SJSA1 (cell line): ENCODE results near the gene AP4B1. TPM values are rescaled to one million over a fixed set of nuclear protein-coding genes. Genes with fewer than 3 reads are reported as not detected.
A peak's percentile ranks its signal among the peaks of the same experiment; 100 is the strongest.
"Not testable (repeated sequence)": the region's sequence is repeated elsewhere in the genome, so short reads cannot be mapped to it uniquely, and the experiment has no call there.

Experiments
- DNase-seq, 2 experiments: peaks; one replicate each; pipeline ENCODE4 v3.0.0-alpha.2; 2015 to 2020; ENCODE audit warnings: low spot score in 2 of 2, low read depth in 1 of 2
- H3K27ac ChIP-seq: fragments of 250-450 bp; sonication (Bioruptor Pico); 2 replicates; pipeline ENCODE4 v1.5.1; 2020; ENCODE audit warnings: mild to moderate bottlenecking, moderate library complexity
- H3K27me3 ChIP-seq: fragments of 250-450 bp; sonication (Bioruptor Pico); replicated peaks from 2 replicates; pipeline ENCODE4 v1.5.1; 2020; ENCODE audit warnings: mild to moderate bottlenecking, moderate library complexity
- H3K36me3 ChIP-seq: fragments of 250-450 bp; sonication (Bioruptor Pico); 2 replicates; pipeline ENCODE4 v1.5.1; 2020; ENCODE audit warnings: mild to moderate bottlenecking
- H3K4me1 ChIP-seq: fragments of 250-450 bp; sonication (Bioruptor Pico); replicated peaks from 2 replicates; pipeline ENCODE4 v1.6.1; 2021; ENCODE audit warnings: mild to moderate bottlenecking
- H3K4me3 ChIP-seq: fragments of 250-450 bp; sonication (Bioruptor Pico); 2 replicates; pipeline ENCODE4 v1.5.1; 2020; ENCODE audit warnings: mild to moderate bottlenecking
- H3K9me3 ChIP-seq: fragments of 250-450 bp; sonication (Bioruptor Pico); replicated peaks from 2 replicates; pipeline ENCODE4 v1.5.1; 2020; ENCODE audit warnings: mild to moderate bottlenecking
- total RNA-seq: library from RNA; depleted of rRNA; stranded (reverse); fragments of >200 nt; shearing (Covaris generic); gene quantifications from 2 replicates; pipeline ENCODE4 v1.2.3, GENCODE V29; 2014; rRNA removed

The AP4B1 gene
- total RNA-seq = 17.3 and 23.4 TPM in 2 replicates

- H3K27me3 ChIP-seq = no peaks in the 10 kb centered on the region
- peak within 1 kb of the TSS; percentile 61 for H3K4me3 ChIP-seq
- peaks cover 57% of the 10 kb centered on the region for H3K36me3 ChIP-seq
- peak; percentile 100 for DNase-seq
- H3K27ac ChIP-seq = peak within 1 kb of the TSS; percentile 62
- peaks cover 15% of the 10 kb centered on the region for H3K4me1 ChIP-seq
- no peaks in the 10 kb centered on the region for H3K9me3 ChIP-seq
Measured at GRCh38 chr1:113904674-113905434, at the start of gene AP4B1, which contains the start of gene DCLRE1B. TSS of gene AP4B1 (minus strand) at chr1:113904799. CDS start at chr1:113904717, 82 bp downstream. TSS of gene DCLRE1B (plus strand) at chr1:113905326. CDS start at chr1:113905587, 261 bp downstream.

DNA sequence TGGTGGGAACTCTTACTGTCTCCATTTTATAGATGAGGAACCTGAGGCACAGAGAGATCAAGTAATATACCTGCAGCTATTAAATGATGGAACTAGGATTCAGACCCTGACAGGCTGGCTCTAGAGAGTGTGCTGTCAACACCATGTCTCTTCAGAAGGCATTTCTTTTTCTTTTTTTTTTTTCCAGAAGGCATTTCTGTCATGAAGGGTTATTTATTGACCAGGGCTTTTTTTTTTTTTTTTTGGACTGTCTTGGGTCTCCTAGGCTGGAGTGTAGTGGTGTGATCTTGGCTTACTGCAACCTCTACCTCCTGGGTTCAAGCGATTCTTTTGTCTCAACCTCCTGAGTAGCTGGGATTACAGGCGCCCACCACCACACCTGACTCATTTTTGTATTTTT is 47.1 kb upstream of the AP4B1 start:
- Histone ChIP-seq H3K36me3 (peaks cover 32% of the 10 kb centered on the region), H3K4me1 (peaks cover 22% of the 10 kb centered on the region), H3K27me3 (no peaks in the 10 kb centered on the region), H3K9me3 (no peaks in the 10 kb centered on the region), H3K4me3 (no peak overlapping the region), H3K27ac (no peak overlapping the region)
- no peak for DNase-seq

- Histone ChIP-seq H3K9me3 (no peaks in the 10 kb centered on the region), H3K27ac (no peak overlapping the region), H3K4me1 (peaks cover 24% of the 10 kb centered on the region), H3K36me3 (peaks cover 26% of the 10 kb centered on the region), H3K4me3 (no peak overlapping the region), H3K27me3 (no peaks in the 10 kb centered on the region)
- no peak for DNase-seq
Measured at GRCh38 chr1:113950908-113951307, 46.3 kb upstream of the AP4B1 start.

DNA sequence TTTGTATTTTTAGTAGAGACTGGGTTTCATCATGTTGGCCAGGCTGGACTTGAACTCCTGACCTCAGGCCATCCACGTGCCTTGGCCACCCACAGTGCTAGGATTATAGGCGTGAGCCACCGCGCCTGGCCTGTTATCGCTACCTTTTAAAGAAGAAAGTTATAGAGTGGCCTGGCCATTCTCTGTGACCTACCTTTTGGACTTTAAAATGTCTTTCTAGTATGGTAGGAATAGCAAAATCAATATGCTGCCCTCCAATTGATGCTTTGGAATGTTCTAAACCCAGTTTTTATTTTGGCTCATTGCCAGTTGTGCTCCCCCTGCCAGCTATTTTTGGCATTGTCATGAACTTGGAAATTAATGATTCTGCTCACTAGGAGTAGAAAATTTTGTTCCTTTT is 44.4 kb upstream of the AP4B1 start:
- peak in 1 of 2 experiments; percentile 26 for DNase-seq
- Histone ChIP-seq H3K4me3 (no peak overlapping the region), H3K9me3 (no peaks in the 10 kb centered on the region), H3K27me3 (no peaks in the 10 kb centered on the region), H3K36me3 (peaks cover 25% of the 10 kb centered on the region), H3K27ac (no peak overlapping the region), H3K4me1 (peaks cover 24% of the 10 kb centered on the region)

DNA sequence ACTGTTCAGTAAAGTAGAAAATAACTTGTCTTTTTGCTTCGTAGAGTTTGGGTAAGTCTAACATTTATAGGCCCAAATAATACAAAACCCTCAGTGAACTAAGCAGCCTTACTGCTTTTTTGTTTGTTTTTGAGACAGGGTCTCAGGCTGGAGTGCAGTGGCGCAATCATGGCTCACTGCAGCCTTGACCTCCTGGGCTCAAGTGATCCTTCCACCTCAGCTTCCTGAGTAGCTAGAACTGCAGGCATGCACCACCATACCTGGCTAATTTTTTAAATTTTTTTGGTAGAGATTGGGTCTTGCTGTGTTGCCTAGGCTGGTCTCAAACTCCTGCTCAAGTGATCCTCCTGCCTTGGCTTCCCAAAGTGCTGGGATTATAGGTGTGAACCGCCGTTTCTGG is 43.6 kb upstream of the AP4B1 start:
- H3K9me3 ChIP-seq, H3K27ac ChIP-seq, DNase-seq, H3K4me3 ChIP-seq, H3K27me3 ChIP-seq: not testable (repeated sequence)
- Histone ChIP-seq H3K4me1 (peaks cover 24% of the 10 kb centered on the region), H3K36me3 (peaks cover 29% of the 10 kb centered on the region)

- DNase-seq = no peak
- Histone ChIP-seq H3K4me1 (peaks cover 24% of the 10 kb centered on the region), H3K4me3 (no peak overlapping the region), H3K36me3 (peaks cover 35% of the 10 kb centered on the region), H3K27ac (no peak overlapping the region), H3K9me3 (no peaks in the 10 kb centered on the region), H3K27me3 (no peaks in the 10 kb centered on the region)
Measured at GRCh38 chr1:113947388-113948107, 42.9 kb upstream of the AP4B1 start.

DNA sequence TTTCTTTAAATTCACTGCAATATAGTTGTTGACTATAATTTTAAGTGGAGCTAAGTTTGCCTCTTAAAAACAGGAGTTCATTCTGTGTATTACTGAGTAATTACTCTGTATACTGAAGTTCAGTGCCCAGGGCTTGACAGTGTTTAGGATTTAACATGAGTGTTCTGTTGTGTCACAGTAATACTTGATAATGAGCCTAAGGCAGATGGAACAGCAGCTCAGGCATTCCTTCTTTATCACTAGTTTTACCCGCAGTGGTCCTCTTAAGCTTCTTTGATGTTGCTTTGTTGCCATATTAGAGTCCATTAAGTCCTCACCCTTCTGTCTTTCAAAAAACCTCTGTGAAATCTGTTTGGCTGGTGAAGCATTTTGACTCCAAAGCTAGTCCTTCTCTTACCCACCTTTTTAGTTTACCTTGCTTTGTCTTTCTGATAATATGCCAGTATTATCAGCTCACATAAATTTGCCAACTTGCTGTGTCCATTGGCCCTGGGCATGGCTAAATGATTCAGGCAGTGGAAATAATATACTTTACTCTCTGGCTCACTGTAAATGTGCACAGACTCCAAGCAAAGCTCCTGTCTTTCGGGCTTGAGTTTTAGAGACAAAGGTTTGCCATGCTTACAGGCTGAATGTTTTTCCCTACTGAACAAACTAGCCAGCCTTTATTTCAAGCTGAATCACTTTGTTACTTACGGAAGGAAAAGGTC is 42.2 kb upstream of the AP4B1 start:
- DNase-seq = no peak
- no peak overlapping the region for H3K27ac ChIP-seq
- H3K4me3 ChIP-seq = no peak overlapping the region

DNA sequence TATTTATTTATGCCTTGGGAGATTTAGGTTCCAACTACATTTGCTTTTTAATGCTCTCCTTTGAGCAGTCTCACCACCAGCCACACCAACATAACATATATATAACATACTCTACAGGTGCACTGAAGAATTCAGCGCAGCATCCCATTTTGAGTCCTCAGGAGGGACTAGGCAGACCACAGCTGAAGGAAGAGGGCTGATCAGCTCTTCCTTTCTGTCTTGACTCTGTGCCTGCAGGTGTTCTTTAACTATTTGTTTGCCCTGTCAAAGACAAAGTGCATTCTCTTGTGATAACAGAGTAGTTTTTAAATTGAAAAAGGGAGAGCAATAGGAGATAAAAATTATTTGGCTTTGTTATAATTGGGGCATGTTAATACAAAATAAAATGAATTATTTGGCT is 41.5 kb upstream of the AP4B1 start:
- H3K27ac ChIP-seq = no peak overlapping the region
- H3K4me1 ChIP-seq = peaks cover 24% of the 10 kb centered on the region
- H3K36me3 ChIP-seq = peaks cover 50% of the 10 kb centered on the region
- no peaks in the 10 kb centered on the region for H3K27me3 ChIP-seq
- H3K4me3 ChIP-seq = no peak overlapping the region
- DNase-seq = no peak
- H3K9me3 ChIP-seq = no peaks in the 10 kb centered on the region

More for the DNA sequence above, 42.2 kb upstream of the AP4B1 start:
- H3K9me3 ChIP-seq = no peaks in the 10 kb centered on the region
- H3K27me3 ChIP-seq = no peaks in the 10 kb centered on the region
- H3K4me1 ChIP-seq = peaks cover 24% of the 10 kb centered on the region
- peaks cover 43% of the 10 kb centered on the region for H3K36me3 ChIP-seq

DNA sequence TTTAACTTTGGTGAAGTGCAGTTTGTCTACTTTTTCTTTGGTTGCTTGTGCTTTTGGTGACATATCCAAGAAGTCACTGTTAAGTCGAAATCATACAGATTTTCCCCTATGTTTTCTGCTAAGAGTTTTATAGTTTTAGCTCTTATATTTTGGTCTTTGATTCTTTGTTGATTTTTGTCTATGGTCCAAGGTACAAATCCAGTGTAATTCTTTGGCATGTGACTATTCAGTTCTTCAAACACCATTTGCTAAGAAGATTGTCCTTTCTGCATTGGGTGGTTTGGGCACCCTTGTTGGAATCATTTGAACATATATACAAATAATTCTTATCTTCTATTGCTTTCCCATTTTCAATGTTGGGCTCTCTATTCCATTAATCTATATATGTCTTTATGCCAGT is 40.7 kb upstream of the AP4B1 start:
- peaks cover 24% of the 10 kb centered on the region for H3K4me1 ChIP-seq
- no peak for DNase-seq
- no peak overlapping the region for H3K27ac ChIP-seq
- H3K36me3 ChIP-seq = peaks cover 58% of the 10 kb centered on the region
- H3K27me3 ChIP-seq = no peaks in the 10 kb centered on the region
- H3K4me3 ChIP-seq = no peak overlapping the region
- H3K9me3 ChIP-seq = no peaks in the 10 kb centered on the region

DNA sequence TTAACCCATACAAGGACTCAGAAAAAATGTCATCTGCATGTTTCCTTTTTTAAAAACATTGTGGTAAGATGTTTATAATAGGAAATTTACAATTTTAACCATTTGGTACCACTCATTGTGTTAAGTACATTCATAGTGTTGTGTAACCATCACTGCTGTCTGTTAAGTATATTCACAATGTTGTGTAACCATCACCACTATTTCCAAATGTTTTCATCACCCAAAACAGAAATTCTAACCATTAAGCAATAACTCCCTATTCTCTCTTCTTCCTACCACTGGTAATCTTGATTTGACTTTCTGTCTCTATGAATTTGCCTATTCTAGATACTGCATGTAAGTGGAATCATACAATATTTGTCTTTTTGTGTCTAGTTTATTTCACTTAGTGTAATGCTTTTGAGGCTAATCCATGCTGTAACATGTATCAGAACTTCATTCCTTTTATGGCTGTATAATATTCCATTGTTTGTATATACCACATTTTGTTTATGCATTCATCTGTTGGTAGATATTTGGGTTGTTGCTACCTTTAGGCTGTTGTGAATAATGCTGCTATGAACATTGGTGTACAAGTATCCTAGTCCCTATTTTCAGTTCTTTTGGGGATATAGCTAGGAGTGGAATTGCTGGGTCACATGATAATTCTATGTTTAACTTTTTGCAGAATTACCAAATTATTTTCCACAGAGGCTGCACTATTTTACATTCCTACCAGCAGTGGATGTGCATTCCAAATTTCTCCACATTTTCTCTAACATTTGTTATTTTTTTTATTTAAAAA is 38.6 kb upstream of the AP4B1 start:
- H3K9me3 ChIP-seq = no peaks in the 10 kb centered on the region
- H3K4me3 ChIP-seq = no peak overlapping the region
- peaks cover 53% of the 10 kb centered on the region for H3K36me3 ChIP-seq
- peaks cover 32% of the 10 kb centered on the region for H3K4me1 ChIP-seq
- H3K27ac ChIP-seq = no peak overlapping the region
- no peaks in the 10 kb centered on the region for H3K27me3 ChIP-seq
- DNase-seq = no peak

DNA sequence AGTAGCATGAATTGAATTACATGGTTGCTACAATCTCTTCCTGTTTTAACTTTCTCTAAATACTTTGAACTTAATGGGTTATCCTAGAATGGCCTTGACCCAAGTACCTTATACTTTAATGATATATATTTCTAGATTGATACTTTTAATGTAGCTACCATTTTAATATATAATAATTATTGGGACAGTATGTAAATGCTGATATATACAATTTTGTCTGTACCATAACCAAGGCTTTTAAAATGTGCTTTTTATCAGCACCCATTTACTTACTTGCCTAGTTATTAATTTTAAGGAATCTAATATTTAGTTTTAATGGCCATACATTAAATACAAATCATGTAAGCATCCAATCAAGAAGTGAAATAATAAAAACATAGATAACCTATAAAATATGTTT is 37.9 kb upstream of the AP4B1 start:
- H3K27ac ChIP-seq = no peak overlapping the region
- no peaks in the 10 kb centered on the region for H3K27me3 ChIP-seq
- no peak overlapping the region for H3K4me3 ChIP-seq
- DNase-seq = no peak
- no peaks in the 10 kb centered on the region for H3K9me3 ChIP-seq
- H3K4me1 ChIP-seq = peaks cover 32% of the 10 kb centered on the region
- peaks cover 50% of the 10 kb centered on the region for H3K36me3 ChIP-seq

DNA sequence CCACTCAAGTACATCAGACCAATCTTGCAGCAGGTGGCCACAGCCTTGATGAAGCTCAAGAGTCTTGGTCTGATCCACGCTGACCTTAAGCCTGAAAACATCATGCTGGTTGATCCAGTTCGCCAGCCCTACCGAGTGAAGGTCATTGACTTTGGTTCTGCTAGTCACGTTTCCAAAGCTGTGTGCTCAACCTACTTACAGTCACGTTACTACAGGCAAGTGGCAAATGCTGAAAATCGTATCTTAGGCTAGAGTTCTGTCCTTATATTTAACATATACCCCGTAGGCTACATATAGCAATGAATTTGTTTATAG is 36.6 kb upstream of the AP4B1 start:
- H3K4me1 ChIP-seq = peaks cover 35% of the 10 kb centered on the region
- no peak for DNase-seq

More for the DNA sequence above, 36.6 kb upstream of the AP4B1 start:
- Histone ChIP-seq H3K27ac (no peak overlapping the region), H3K4me3 (no peak overlapping the region), H3K36me3 (peaks cover 50% of the 10 kb centered on the region), H3K9me3 (no peaks in the 10 kb centered on the region), H3K27me3 (no peaks in the 10 kb centered on the region)
